ENCODE measurements around the gene TNNI3. TPM values are rescaled to one million over a fixed set of nuclear protein-coding genes. Genes with fewer than 3 reads are reported as not detected.

Gene TNNI3
- total and polyA plus RNA-seq, 10 of the 15 experiments (the other 5 are each of a cell fraction or from before 2014, with no cell fraction given) = not detected

- no peaks in the 10 kb centered on the region for H3K36me3 ChIP-seq (ENCODE audit: control insufficient read depth in 2 of 2, insufficient read depth in 2 of 2, low read length in 1 of 2)
- peaks cover 22% of the 10 kb centered on the region for H3K4me1 ChIP-seq (ENCODE audit: control insufficient read depth, insufficient read depth, low read length)
- 2% methylated on average over 37 of the region's 44 CpGs for WGBS (ENCODE audit: insufficient coverage, insufficient replicate concordance, low lambda C conversion rate, missing lambda C conversion rate)
- no peaks in the 10 kb centered on the region for H3K27me3 ChIP-seq (replicated peaks in 1 of 2; ENCODE audit: control insufficient read depth in 2 of 2, insufficient read depth in 2 of 2, low read length in 1 of 2)
- ATAC-seq (peak; percentile 92), FAIRE-seq (peak; percentile 96), DNase-seq (ENCODE audit: low read depth, low spot score) (peak; percentile 92)
- H3K4me3 ChIP-seq = peak overlapping the region; percentile 68
- CTCF ChIA-PET = interaction anchor here (1.0 kb wide), 1 partner anchor 536 kb away, joined by 4 read pairs; no protein-coding TSS in a partner anchor
- SMC1A ChIA-PET (ENCODE audit: uncharacterized antibody, unreplicated experiment) = interaction anchor here (1.1 to 1.2 kb wide), 2 partner anchors 15 to 142 kb away, joined by 3 to 4 read pairs; no protein-coding TSS in a partner anchor
- peak overlapping the region; percentile 50 for H3K27ac ChIP-seq (ENCODE audit: control insufficient read depth, insufficient read depth)
- POLR2A ChIA-PET = interaction anchor here (1.1 kb wide), 1 partner anchor 137 kb away, joined by 4 read pairs; no protein-coding TSS in a partner anchor
- H2AFZ ChIP-seq (ENCODE audit: control insufficient read depth, low read depth, low read length) = peak overlapping the region; percentile 67
- in situ Hi-C loops (cut with MboI) (no loop called here), intact Hi-C loops (cut with micrococcal nuclease; ENCODE audit: unreplicated experiment) (no loop called here)
- RAD21 ChIA-PET (ENCODE audit: unreplicated experiment) = interaction anchor here (0.6 to 1.6 kb wide), 2 partner anchors 266 to 386 kb away, joined by 3 to 6 read pairs; partner anchors contain the start of gene TMEM238
- peaks cover 3% of the 10 kb centered on the region; the same call in 1 of the 2 replicates for H4K20me1 ChIP-seq (ENCODE audit: control insufficient read depth, insufficient read depth)
- H3K4me2 ChIP-seq (ENCODE audit: control insufficient read depth, insufficient read depth) = peak overlapping the region; percentile 70
- BruUV-seq (replicated peaks) = TSS peak; percentile 98
- peak overlapping the region; percentile 55 for H3K9ac ChIP-seq (ENCODE audit: control insufficient read depth, insufficient read depth, low read length)
- H3K79me2 ChIP-seq (ENCODE audit: control insufficient read depth, insufficient read depth, low read length) = peaks cover 36% of the 10 kb centered on the region
- H3K9me3 ChIP-seq (replicated peaks; ENCODE audit: control insufficient read depth, insufficient read depth, low read length) = no peaks in the 10 kb centered on the region
- TF ChIP-seq POU2F2 (IDR thresholded peaks at IDR 0.05; ENCODE audit: borderline replicate concordance, low read depth, low read length) = no peak
- no peak for TF ChIP-seq PKNOX1 (IDR thresholded peaks at IDR 0.05)
- no peak for TF ChIP-seq ZBTB11 (CRISPR knock-in tag; IDR thresholded peaks at IDR 0.05)
- no peak for TF ChIP-seq DPF2 (IDR thresholded peaks at IDR 0.05)
- TF ChIP-seq ZNF207 (IDR thresholded peaks at IDR 0.05; ENCODE audit: borderline replicate concordance) = peak; percentile 59; the same call in 1 of the 2 replicates
- TF ChIP-seq CEBPZ (IDR thresholded peaks at IDR 0.05; ENCODE audit: low read depth, low read length) = no peak
- TF ChIP-seq CHD2 (IDR thresholded peaks at IDR 0.05; ENCODE audit: borderline replicate concordance, low read depth, low read length) = peak; percentile 85
- no peak for TF ChIP-seq ESRRA (IDR thresholded peaks at IDR 0.05; ENCODE audit: low read length)
- no peak for TF ChIP-seq EP300 (IDR thresholded peaks at IDR 0.05; ENCODE audit: borderline replicate concordance in 1 of 2, control insufficient read depth in 1 of 2, low read depth in 2 of 2, low read length in 2 of 2)
- peak; percentile 95 for TF ChIP-seq CREB1 (IDR thresholded peaks at IDR 0.05; ENCODE audit: low read depth)
- TF ChIP-seq SUPT20H (IDR thresholded peaks at IDR 0.05; ENCODE audit: borderline replicate concordance, control insufficient read depth, low read depth, low read length) = no peak
- TF ChIP-seq HDGF (IDR thresholded peaks at IDR 0.05) = peak; percentile 91
- TF ChIP-seq MAX (IDR thresholded peaks at IDR 0.05; ENCODE audit: low read depth, low read length) = no peak
- peak in 1 of 2 experiments; percentile 91; a peak in 1 of 3 replicates for TF ChIP-seq EGR1 (IDR thresholded peaks at IDR 0.05; ENCODE audit: borderline replicate concordance in 1 of 2, low read depth in 2 of 2, low read length in 2 of 2)
Measured at GRCh38 chr19:55117663-55118391, 39.7 kb downstream of the TNNI3 start.

Measured in GM12878 (cell line).